ENCODE measurements around the gene PRR15L.

PRR15L gene

GRCh38 chr17:47970725-47971499, 13.2 kb upstream of the PRR15L start, which contains the start of gene CDK5RAP3:
TSS of gene CDK5RAP3 (plus strand) at chr17:47971113. CDS start at chr17:47971147, 34 bp downstream.
- H3K4me1 ChIP-seq (ENCODE audit: low read length), result peaks cover 17% of the 10 kb centered on the region
- peak within 1 kb of the TSS; percentile 93 for H3K4me3 ChIP-seq (ENCODE audit: low read length)
- H4K20me1 ChIP-seq (ENCODE audit: insufficient read depth, low read length), result no peaks in the 10 kb centered on the region
- H3K79me2 ChIP-seq (ENCODE audit: low read length), result peaks cover 18% of the 10 kb centered on the region
- no peaks in the 10 kb centered on the region for H3K27me3 ChIP-seq (ENCODE audit: low read depth, low read length)
- peak within 1 kb of the TSS; percentile 89 for H2AFZ ChIP-seq (ENCODE audit: low read depth, low read length)
- H3K4me2 ChIP-seq (ENCODE audit: low read length), result peak within 1 kb of the TSS; percentile 96
- TF ChIP-seq, protein P1, sequence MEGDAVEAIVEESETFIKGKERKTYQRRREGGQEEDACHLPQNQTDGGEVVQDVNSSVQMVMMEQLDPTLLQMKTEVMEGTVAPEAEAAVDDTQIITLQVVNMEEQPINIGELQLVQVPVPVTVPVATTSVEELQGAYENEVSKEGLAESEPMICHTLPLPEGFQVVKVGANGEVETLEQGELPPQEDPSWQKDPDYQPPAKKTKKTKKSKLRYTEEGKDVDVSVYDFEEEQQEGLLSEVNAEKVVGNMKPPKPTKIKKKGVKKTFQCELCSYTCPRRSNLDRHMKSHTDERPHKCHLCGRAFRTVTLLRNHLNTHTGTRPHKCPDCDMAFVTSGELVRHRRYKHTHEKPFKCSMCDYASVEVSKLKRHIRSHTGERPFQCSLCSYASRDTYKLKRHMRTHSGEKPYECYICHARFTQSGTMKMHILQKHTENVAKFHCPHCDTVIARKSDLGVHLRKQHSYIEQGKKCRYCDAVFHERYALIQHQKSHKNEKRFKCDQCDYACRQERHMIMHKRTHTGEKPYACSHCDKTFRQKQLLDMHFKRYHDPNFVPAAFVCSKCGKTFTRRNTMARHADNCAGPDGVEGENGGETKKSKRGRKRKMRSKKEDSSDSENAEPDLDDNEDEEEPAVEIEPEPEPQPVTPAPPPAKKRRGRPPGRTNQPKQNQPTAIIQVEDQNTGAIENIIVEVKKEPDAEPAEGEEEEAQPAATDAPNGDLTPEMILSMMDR (IDR thresholded peaks at IDR 0.05; ENCODE audit: low read depth, low read length), result peak; percentile 67
- TF ChIP-seq EZH2phosphoT487 (IDR thresholded peaks at IDR 0.05; ENCODE audit: low read depth), result no peak
- H3K27ac ChIP-seq (ENCODE audit: low read length), result peak within 1 kb of the TSS; percentile 45
- H3K9me3 ChIP-seq (ENCODE audit: insufficient read depth, low read length), result no peaks in the 10 kb centered on the region
- H3K36me3 ChIP-seq (replicated peaks; ENCODE audit: low read depth, low read length), result peaks cover 21% of the 10 kb centered on the region
- H3K9ac ChIP-seq (ENCODE audit: low read length), result peak within 1 kb of the TSS; percentile 91

DNA sequence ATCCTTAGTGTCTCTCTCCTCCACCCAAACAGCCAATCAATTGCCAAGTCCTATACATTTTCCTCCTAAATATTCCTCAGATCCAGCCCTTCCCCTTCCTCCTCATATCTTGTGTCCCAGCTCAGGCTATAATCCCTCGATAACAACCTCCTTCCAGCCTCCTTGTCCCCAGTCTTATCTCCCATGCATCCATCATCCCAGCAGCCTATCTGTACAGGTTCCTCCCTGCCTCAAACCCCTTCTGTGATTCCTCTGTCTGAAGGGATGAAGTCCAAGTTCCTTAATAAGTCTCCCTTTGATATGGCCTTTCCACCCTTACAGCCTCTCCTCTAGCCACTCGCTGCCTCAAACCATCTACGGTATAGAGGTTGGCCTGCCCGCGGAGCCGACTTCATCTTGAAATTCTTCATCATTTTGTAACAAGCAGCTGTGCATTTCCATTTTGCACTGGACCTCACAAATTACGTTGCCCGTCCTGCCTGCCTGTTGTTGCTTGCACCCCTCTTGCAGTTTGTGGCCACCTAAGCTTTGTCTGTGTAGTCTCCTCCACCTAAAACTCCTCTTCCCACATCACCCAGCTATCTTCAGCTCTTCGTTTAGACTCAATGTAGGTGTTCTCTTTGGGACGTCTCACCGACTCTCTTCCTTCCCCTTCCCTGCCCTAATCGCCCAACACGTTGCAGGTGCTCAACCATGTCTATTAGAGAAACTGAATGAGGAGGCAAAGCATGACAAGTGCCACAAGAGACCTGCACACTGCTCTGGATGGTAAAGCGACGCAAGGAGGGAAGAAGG, 12.4 kb upstream of the PRR15L start:
- Histone ChIP-seq H3K27ac (ENCODE audit: low read length) (0 out of 2 replicates have a peak overlapping the region, but pooled peaks have one; percentile 3), H3K4me2 (ENCODE audit: low read length) (peak overlapping the region; percentile 96), H3K27me3 (ENCODE audit: low read depth, low read length) (no peaks in the 10 kb centered on the region), H3K9ac (ENCODE audit: low read length) (peak overlapping the region; percentile 71), H3K4me1 (ENCODE audit: low read length) (peaks cover 17% of the 10 kb centered on the region), H3K36me3 (replicated peaks; ENCODE audit: low read depth, low read length) (peaks cover 14% of the 10 kb centered on the region), H4K20me1 (ENCODE audit: insufficient read depth, low read length) (no peaks in the 10 kb centered on the region), H3K9me3 (ENCODE audit: insufficient read depth, low read length) (no peaks in the 10 kb centered on the region), H2AFZ (ENCODE audit: low read depth, low read length) (peak overlapping the region; percentile 89), H3K4me3 (ENCODE audit: low read length) (peak overlapping the region; percentile 79), H3K79me2 (ENCODE audit: low read length) (peaks cover 18% of the 10 kb centered on the region)
- TF ChIP-seq EZH2phosphoT487 (IDR thresholded peaks at IDR 0.05; ENCODE audit: low read depth), result no peak
- TF ChIP-seq, protein P1 (IDR thresholded peaks at IDR 0.05; ENCODE audit: low read depth, low read length), result no peak

DNA sequence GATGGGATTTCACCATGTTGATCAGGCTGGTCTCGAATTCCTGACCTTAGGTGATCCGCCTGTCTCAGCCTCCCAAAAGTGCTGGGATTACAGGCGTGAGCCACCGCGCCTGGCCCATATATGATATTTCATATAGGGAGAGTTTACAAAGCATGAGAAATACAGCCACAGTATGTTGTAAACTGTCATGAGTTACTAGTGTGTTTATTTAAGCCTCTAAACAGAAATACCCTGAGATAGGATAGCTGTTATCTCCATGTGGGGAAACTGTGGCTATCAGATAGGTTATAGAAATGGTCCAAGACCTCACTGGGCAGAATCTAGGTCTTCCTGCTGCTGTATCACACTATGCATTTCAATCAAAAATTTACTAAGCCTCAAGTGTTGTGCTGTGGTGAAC, 11.2 kb upstream of the PRR15L start:
- Histone ChIP-seq H3K27me3 (ENCODE audit: low read depth, low read length) (no peaks in the 10 kb centered on the region), H3K36me3 (replicated peaks; ENCODE audit: low read depth, low read length) (peaks cover 6% of the 10 kb centered on the region), H3K4me2 (ENCODE audit: low read length) (no peak overlapping the region), H4K20me1 (ENCODE audit: insufficient read depth, low read length) (no peaks in the 10 kb centered on the region), H3K4me3 (ENCODE audit: low read length) (no peak overlapping the region), H3K27ac (ENCODE audit: low read length) (no peak overlapping the region), H2AFZ (ENCODE audit: low read depth, low read length) (no peak overlapping the region), H3K9me3 (ENCODE audit: insufficient read depth, low read length) (no peaks in the 10 kb centered on the region), H3K79me2 (ENCODE audit: low read length) (peaks cover 18% of the 10 kb centered on the region), H3K9ac (ENCODE audit: low read length) (no peak overlapping the region), H3K4me1 (ENCODE audit: low read length) (peaks cover 17% of the 10 kb centered on the region)
- TF ChIP-seq EZH2phosphoT487 (IDR thresholded peaks at IDR 0.05; ENCODE audit: low read depth), result no peak
- TF ChIP-seq, protein P1 (IDR thresholded peaks at IDR 0.05; ENCODE audit: low read depth, low read length), result no peak
